Measurements from ENCODE around the gene C1QBP.

The C1QBP gene

DNA sequence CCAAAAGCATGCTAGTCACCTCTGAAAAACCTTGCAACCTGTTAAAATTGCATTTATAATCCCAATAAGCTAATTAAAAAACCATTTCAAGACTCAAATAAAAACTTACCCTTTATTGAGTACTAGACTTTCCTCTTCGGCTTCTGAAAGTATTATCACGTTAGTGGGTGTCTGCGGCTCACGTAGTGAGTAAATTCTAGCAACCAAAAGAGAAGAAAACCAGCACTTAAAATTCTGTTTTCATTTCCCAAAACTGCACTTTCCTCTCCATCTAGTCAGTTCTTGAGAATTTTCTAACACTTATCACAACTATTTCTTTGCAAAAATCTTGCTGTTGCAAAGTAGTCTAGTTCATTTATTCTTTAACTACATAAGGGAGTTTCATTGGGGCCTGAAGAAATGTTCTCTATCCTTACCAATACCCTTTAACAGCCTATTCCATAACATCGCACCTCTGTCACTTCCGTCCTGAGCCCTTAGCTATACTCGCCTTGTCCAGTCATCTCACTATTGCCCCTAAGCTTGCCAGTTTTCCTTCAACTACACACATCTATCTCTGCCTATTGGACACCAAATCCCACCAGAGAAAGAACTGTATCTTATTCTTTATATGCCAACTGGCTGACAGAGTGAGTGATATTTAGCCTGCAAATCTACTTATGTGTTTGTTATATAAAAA lies 28.2 kb downstream of the C1QBP start:
- Histone ChIP-seq H4K20me1 (ENCODE audit: insufficient read depth, low read length) (no peaks in the 10 kb centered on the region), H3K79me2 (ENCODE audit: low read length) (peaks cover 82% of the 10 kb centered on the region), H2AFZ (ENCODE audit: low read length) (no peak overlapping the region), H3K27me3 (replicated peaks; ENCODE audit: insufficient read depth, low read length) (no peaks in the 10 kb centered on the region), H3K36me3 (replicated peaks; ENCODE audit: insufficient read depth, low read length) (peaks cover 26% of the 10 kb centered on the region), H3K9ac (ENCODE audit: low read length) (no peak overlapping the region), H3K27ac (ENCODE audit: low read length) (no peak overlapping the region), H3K9me3 (replicated peaks; ENCODE audit: insufficient read depth, low read length) (no peaks in the 10 kb centered on the region), H3K4me1 (ENCODE audit: low read length) (no peaks in the 10 kb centered on the region), H3K4me2 (ENCODE audit: low read depth, low read length) (no peak overlapping the region), H3K4me3 (ENCODE audit: low read length) (no peak overlapping the region), H3F3A (ENCODE audit: insufficient read depth, low read length) (no peaks in the 10 kb centered on the region), H3K9me2 (replicated peaks; ENCODE audit: insufficient read depth, low read length) (no peaks in the 10 kb centered on the region)
- no peak for DNase-seq
- no peak for TF ChIP-seq EZH2phosphoT487 (IDR thresholded peaks at IDR 0.05; ENCODE audit: low read length)
- TF ChIP-seq EZH2 (optimal IDR thresholded peaks at IDR 0.05; ENCODE audit: low read depth, low read length) = no peak
- no peak for TF ChIP-seq CTCF (IDR thresholded peaks at IDR 0.05; ENCODE audit: low read length)

DNA sequence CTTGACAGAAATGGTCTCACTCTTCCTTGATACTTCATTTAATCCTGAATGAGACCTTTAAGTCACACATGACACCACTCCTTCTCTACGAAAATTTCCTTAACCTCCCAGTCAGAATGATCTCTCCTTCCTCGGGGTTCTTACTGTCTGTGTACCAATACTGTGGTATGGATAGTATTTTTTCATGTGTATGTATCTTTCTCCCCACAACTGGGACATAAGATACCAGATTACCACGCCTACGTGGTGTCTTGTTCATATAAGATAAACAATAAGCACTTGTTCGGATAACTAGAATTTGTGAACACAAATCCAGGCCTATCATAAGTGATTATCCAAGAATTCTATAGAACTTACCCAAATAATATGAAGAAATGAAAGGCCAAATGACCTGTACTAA lies 30.8 kb downstream of the C1QBP start:
- Histone ChIP-seq H3F3A (ENCODE audit: insufficient read depth, low read length) (no peaks in the 10 kb centered on the region), H3K4me2 (ENCODE audit: low read depth, low read length) (no peak overlapping the region), H3K4me3 (ENCODE audit: low read length) (no peak overlapping the region), H3K9me3 (replicated peaks; ENCODE audit: insufficient read depth, low read length) (no peaks in the 10 kb centered on the region), H3K27me3 (replicated peaks; ENCODE audit: insufficient read depth, low read length) (no peaks in the 10 kb centered on the region), H3K4me1 (ENCODE audit: low read length) (no peaks in the 10 kb centered on the region), H4K20me1 (ENCODE audit: insufficient read depth, low read length) (no peaks in the 10 kb centered on the region), H2AFZ (ENCODE audit: low read length) (no peak overlapping the region), H3K79me2 (ENCODE audit: low read length) (peaks cover 69% of the 10 kb centered on the region), H3K27ac (ENCODE audit: low read length) (no peak overlapping the region), H3K9ac (ENCODE audit: low read length) (no peak overlapping the region), H3K9me2 (replicated peaks; ENCODE audit: insufficient read depth, low read length) (no peaks in the 10 kb centered on the region), H3K36me3 (replicated peaks; ENCODE audit: insufficient read depth, low read length) (peaks cover 28% of the 10 kb centered on the region)
- TF ChIP-seq EZH2 (optimal IDR thresholded peaks at IDR 0.05; ENCODE audit: low read depth, low read length) (no peak), CTCF (IDR thresholded peaks at IDR 0.05; ENCODE audit: low read length) (no peak), EZH2phosphoT487 (IDR thresholded peaks at IDR 0.05; ENCODE audit: low read length) (no peak)
- DNase-seq = no peak

DNA sequence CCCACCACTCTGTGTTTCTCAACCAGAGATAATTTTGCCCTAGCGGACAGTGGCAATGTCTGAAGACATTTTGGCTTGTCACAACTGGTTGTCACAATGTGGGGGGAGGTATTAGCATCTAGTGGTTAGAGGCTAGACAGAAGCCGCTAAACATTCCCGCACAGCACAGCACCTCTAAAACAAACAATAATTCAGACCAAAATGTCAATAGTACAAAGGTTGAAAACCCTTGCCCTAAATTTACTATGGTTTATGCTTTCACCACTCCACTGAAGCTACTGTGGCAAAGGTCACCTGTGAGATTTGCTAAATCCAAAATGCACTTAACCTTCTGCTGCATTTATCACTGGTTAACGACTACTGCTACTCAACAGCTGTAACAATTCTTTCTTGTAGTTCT lies 33.6 kb downstream of the C1QBP start:
- peaks cover 33% of the 10 kb centered on the region for H3K36me3 ChIP-seq (replicated peaks; ENCODE audit: insufficient read depth, low read length)
- no peak for TF ChIP-seq CTCF (IDR thresholded peaks at IDR 0.05; ENCODE audit: low read length)
- no peak for TF ChIP-seq EZH2 (optimal IDR thresholded peaks at IDR 0.05; ENCODE audit: low read depth, low read length)
- TF ChIP-seq EZH2phosphoT487 (IDR thresholded peaks at IDR 0.05; ENCODE audit: low read length) = no peak

More for the DNA sequence above, 33.6 kb downstream of the C1QBP start:
- Histone ChIP-seq H4K20me1 (ENCODE audit: insufficient read depth, low read length) (no peaks in the 10 kb centered on the region), H3K9ac (ENCODE audit: low read length) (no peak overlapping the region), H3K9me3 (replicated peaks; ENCODE audit: insufficient read depth, low read length) (no peaks in the 10 kb centered on the region), H3K79me2 (ENCODE audit: low read length) (peaks cover 54% of the 10 kb centered on the region), H3K4me3 (ENCODE audit: low read length) (no peak overlapping the region), H3K4me2 (ENCODE audit: low read depth, low read length) (no peak overlapping the region), H3K9me2 (replicated peaks; ENCODE audit: insufficient read depth, low read length) (no peaks in the 10 kb centered on the region), H3K27me3 (replicated peaks; ENCODE audit: insufficient read depth, low read length) (no peaks in the 10 kb centered on the region), H2AFZ (ENCODE audit: low read length) (no peak overlapping the region), H3K27ac (ENCODE audit: low read length) (no peak overlapping the region), H3F3A (ENCODE audit: insufficient read depth, low read length) (no peaks in the 10 kb centered on the region), H3K4me1 (ENCODE audit: low read length) (no peaks in the 10 kb centered on the region)
- DNase-seq = no peak

All from MM.1S (cell line).